Upper lobe of left lung (tissue), 4 donors: ENCODE measurements around the gene ADCK2.

Experiments used
- CTCF ChIP-seq, 6 experiments: fragments of 450-650 bp in 4 of 6; fragments of 200-600 bp in 2 of 6; sonication (generic) in 2 of 6; IDR thresholded peaks; one replicate each; pipeline ENCODE4 v1.5.1; 2016 to 2019; ENCODE audit warnings: antibody characterized with exemption in 6 of 6
- POLR2A ChIP-seq, 4 donors: fragments of 450-650 bp; IDR thresholded peaks; one replicate each; pipeline ENCODE4 v1.5.1; 2016 to 2017; ENCODE audit warnings: antibody characterized with exemption in 4 of 4, mild to moderate bottlenecking in 2 of 4
- POLR2AphosphoS5 ChIP-seq, 2 donors: sonication (generic); formaldehyde crosslinking; IDR thresholded peaks; one replicate each; pipeline ENCODE4 v1.5.1; 2017; ENCODE audit warnings: antibody characterized with exemption in 2 of 2

- no peak for TF ChIP-seq POLR2AphosphoS5 (IDR thresholded peaks at IDR 0.05)
- TF ChIP-seq POLR2A (IDR thresholded peaks at IDR 0.05): no peak
- no peak for TF ChIP-seq CTCF (IDR thresholded peaks at IDR 0.05)
These were observed 9.0 kb downstream of the ADCK2 start for GRCh38 chr7:140681766-140682165.
